Sigmoid colon (tissue), 7 donors: Measurements from ENCODE around the gene MAP4. TPM values are rescaled to one million over a fixed set of nuclear protein-coding genes. Genes with fewer than 3 reads are reported as not detected.

Experiments
- DNase-seq: peaks from one replicate; pipeline ENCODE4 v3.0.0-alpha.2; 2019
- H3K27ac ChIP-seq, 4 donors: fragments of 200-600 bp; sonication (generic); one replicate each; pipeline ENCODE4 v1.5.1; 2016 to 2019; ENCODE audit warnings: mild to moderate bottlenecking in 1 of 4
- H3K27me3 ChIP-seq, 3 donors: fragments of 200-600 bp; sonication (generic); one replicate each; pipeline ENCODE4 v1.5.1; 2019; ENCODE audit warnings: mild to moderate bottlenecking in 1 of 3
- H3K36me3 ChIP-seq, 4 donors: fragments of 200-600 bp; sonication (generic); one replicate each; pipeline ENCODE4 v1.5.1; 2016 to 2019
- H3K4me1 ChIP-seq, 4 donors: fragments of 200-600 bp; sonication (generic); one replicate each; pipeline ENCODE4 v1.5.1; 2017 to 2019
- H3K4me3 ChIP-seq, 4 donors: fragments of 200-600 bp; sonication (generic); one replicate each; pipeline ENCODE4 v1.5.1; 2017 to 2019; ENCODE audit warnings: mild to moderate bottlenecking in 2 of 4, moderate library complexity in 1 of 4
- H3K9me3 ChIP-seq, 4 donors: fragments of 200-600 bp in 3 of 4; sonication (generic) in 3 of 4; one replicate each; pipeline versions ENCODE4 v1.5.1 to v1.6.1; 2013 to 2019
- CTCF ChIP-seq, 4 experiments: fragments of 450-650 bp in 3 of 4; fragments of 200-600 bp in 1 of 4; IDR thresholded peaks; one replicate each; pipeline ENCODE4 v1.5.1; 2016 to 2019; ENCODE audit warnings: antibody characterized with exemption in 4 of 4, mild to moderate bottlenecking in 3 of 4, moderate library complexity in 2 of 4
- EP300 ChIP-seq, 4 donors: sonication (generic); formaldehyde crosslinking; IDR thresholded peaks; one replicate each; pipeline ENCODE4 v1.6.1; 2017; ENCODE audit warnings: antibody characterized with exemption in 4 of 4
- POLR2A ChIP-seq, 2 donors: fragments of 450-650 bp; IDR thresholded peaks; one replicate each; pipeline ENCODE4 v1.6.1; 2016; ENCODE audit warnings: antibody characterized with exemption in 2 of 2, mild to moderate bottlenecking in 2 of 2, moderate library complexity in 2 of 2
- POLR2AphosphoS5 ChIP-seq, 4 donors: sonication (generic); formaldehyde crosslinking; IDR thresholded peaks; one replicate each; pipeline ENCODE4 v1.6.1; 2017; ENCODE audit warnings: antibody characterized with exemption in 4 of 4
- WGBS, 2 donors: extraction: QIAGEN DNeasy Blood & Tissue Kit; methylation state at CpG; one replicate each; pipeline ENCODE4 v1.1.7; 2013; 5-methylcytosine and 5-hydroxymethylcytosine counted together
- intact Hi-C: fragments of 100-400 bp; cut with DNase I; formaldehyde crosslinking; loops from one replicate; pipeline ENCODE4 v1.15.1; 2023
- polyA plus RNA-seq, 3 donors: library from polyadenylated mRNA; stranded (reverse); fragments of 200-250 nt; gene quantifications; one replicate each; pipeline ENCODE4 v1.2.3, GENCODE V29; 2013
- total RNA-seq, 4 donors: library from RNA; depleted of rRNA; stranded (reverse); fragments of >200 nt; gene quantifications; one replicate each; pipeline ENCODE4 v1.1.0, GENCODE V29; 2016
- donor health status: healthy with polysubstance abuse.
- donor health status: Bipolar disorder and iron deficiency.
- donor health status: healthy.

MAP4 gene
- total and polyA plus RNA-seq, 7 donors, result 41.2 to 266 (median 138) TPM

- H3K4me3 ChIP-seq, result no peak overlapping the region
- intact Hi-C loops, result no loop called here
- H3K27ac ChIP-seq, result no peak overlapping the region
- H3K27me3 ChIP-seq, result no peaks in the 10 kb centered on the region
- H3K9me3 ChIP-seq, result no peaks in the 10 kb centered on the region
- peaks cover 0 to 36% (median 10%) of the 10 kb centered on the region in 4 donors for H3K36me3 ChIP-seq
- no peak for DNase-seq
- TF ChIP-seq EP300 (IDR thresholded peaks at IDR 0.05) (no peak), CTCF (IDR thresholded peaks at IDR 0.05) (no peak), POLR2A (IDR thresholded peaks at IDR 0.05) (no peak), POLR2AphosphoS5 (IDR thresholded peaks at IDR 0.05) (no peak)
- peaks cover 0 to 3% (median 0%) of the 10 kb centered on the region in 4 donors for H3K4me1 ChIP-seq
Observed at GRCh38 chr3:47877719-47878118, 138.5 kb downstream of the MAP4 start.

GRCh38 chr3:47877290-47877689, 138.9 kb downstream of the MAP4 start:
- 78 to 86% methylated on average over 3 of the region's 3 CpGs for WGBS, 2 donors
- no peak overlapping the region for H3K27ac ChIP-seq

GRCh38 chr3:47874913-47875312, 141.3 kb downstream of the MAP4 start:
- TF ChIP-seq EP300 (IDR thresholded peaks at IDR 0.05) (no peak), POLR2A (IDR thresholded peaks at IDR 0.05) (no peak), POLR2AphosphoS5 (IDR thresholded peaks at IDR 0.05) (no peak), CTCF (IDR thresholded peaks at IDR 0.05) (no peak)
- Histone ChIP-seq H3K36me3 (peaks cover 18 to 64% (median 33%) of the 10 kb centered on the region in 4 donors), H3K27me3 (no peaks in the 10 kb centered on the region), H3K9me3 (no peaks in the 10 kb centered on the region), H3K4me1 (peaks cover 0 to 5% (median 0%) of the 10 kb centered on the region in 4 donors), H3K4me3 (no peak overlapping the region), H3K27ac (no peak overlapping the region)
- DNase-seq, result no peak
- intact Hi-C loops, result no loop called here
- WGBS, 2 donors, result 78 to 81% methylated on average over 1 of the region's 1 CpG

More at GRCh38 chr3:47877290-47877689, 138.9 kb downstream of the MAP4 start:
- Histone ChIP-seq H3K27me3 (no peaks in the 10 kb centered on the region), H3K4me1 (peaks cover 0 to 5% (median 0%) of the 10 kb centered on the region in 4 donors), H3K4me3 (no peak overlapping the region), H3K9me3 (no peaks in the 10 kb centered on the region), H3K36me3 (peaks cover 0 to 40% (median 11%) of the 10 kb centered on the region in 4 donors)
- intact Hi-C loops, result no loop called here
- DNase-seq, result no peak
- TF ChIP-seq EP300 (IDR thresholded peaks at IDR 0.05) (no peak), CTCF (IDR thresholded peaks at IDR 0.05) (no peak), POLR2AphosphoS5 (IDR thresholded peaks at IDR 0.05) (no peak), POLR2A (IDR thresholded peaks at IDR 0.05) (no peak)

- H3K27ac ChIP-seq, result peak overlapping the region in 1 of 4 donors; percentile 38
- WGBS, 2 donors, result 95 to 100% methylated on average over 2 of the region's 2 CpGs
- H3K36me3 ChIP-seq, result peaks cover 22 to 69% (median 38%) of the 10 kb centered on the region in 4 donors
- H3K27me3 ChIP-seq, result no peaks in the 10 kb centered on the region
- no peaks in the 10 kb centered on the region for H3K9me3 ChIP-seq
- TF ChIP-seq EP300 (IDR thresholded peaks at IDR 0.05) (no peak), POLR2A (IDR thresholded peaks at IDR 0.05) (no peak), CTCF (IDR thresholded peaks at IDR 0.05) (no peak), POLR2AphosphoS5 (IDR thresholded peaks at IDR 0.05) (no peak)
- no peak for DNase-seq
- no peak overlapping the region for H3K4me3 ChIP-seq
- intact Hi-C loops, result no loop called here
- H3K4me1 ChIP-seq, result peaks cover 0 to 5% (median 0%) of the 10 kb centered on the region in 4 donors
Observed at GRCh38 chr3:47874438-47874837, 141.8 kb downstream of the MAP4 start.

GRCh38 chr3:47872916-47873315, 143.3 kb downstream of the MAP4 start:
- H3K4me3 ChIP-seq, result no peak overlapping the region

More at GRCh38 chr3:47872916-47873315, 143.3 kb downstream of the MAP4 start:
- H3K27ac ChIP-seq, result peak overlapping the region in 1 of 4 donors; percentile 3
- DNase-seq, result no peak
- H3K36me3 ChIP-seq, result peaks cover 37 to 84% (median 52%) of the 10 kb centered on the region in 4 donors
- no peak for TF ChIP-seq CTCF (IDR thresholded peaks at IDR 0.05)
- TF ChIP-seq POLR2AphosphoS5 (IDR thresholded peaks at IDR 0.05), result no peak
- no peak for TF ChIP-seq POLR2A (IDR thresholded peaks at IDR 0.05)
- no peak for TF ChIP-seq EP300 (IDR thresholded peaks at IDR 0.05)
- H3K9me3 ChIP-seq, result no peaks in the 10 kb centered on the region
- peaks cover 0 to 5% (median 0%) of the 10 kb centered on the region in 4 donors for H3K4me1 ChIP-seq
- no peaks in the 10 kb centered on the region for H3K27me3 ChIP-seq
- whole genome bisulfite sequencing, 2 donors, result 89 to 92% methylated on average over 4 of the region's 4 CpGs
- intact Hi-C loops, result no loop called here
